MG63 (cell line): ENCODE results near the gene PGD. TPM values are rescaled to one million over a fixed set of nuclear protein-coding genes. Genes with fewer than 3 reads are reported as not detected.
"Not testable (repeated sequence)": the region's sequence is repeated elsewhere in the genome, so short reads cannot be mapped to it uniquely, and the experiment has no call there.

Experiments used
- DNase-seq: peaks from one replicate; pipeline ENCODE4 v3.0.0-alpha.2; 2020
- H3K27me3 ChIP-seq: fragments of 250-450 bp; sonication (Bioruptor Pico); 2 replicates; pipeline ENCODE4 v1.5.1; 2020; ENCODE audit warnings: mild to moderate bottlenecking, moderate library complexity
- H3K36me3 ChIP-seq: fragments of 250-450 bp; sonication (Bioruptor Pico); 2 replicates; pipeline ENCODE4 v1.5.1; 2020; ENCODE audit warnings: mild to moderate bottlenecking, moderate library complexity
- H3K4me3 ChIP-seq: fragments of 250-450 bp; sonication (Bioruptor Pico); 2 replicates; pipeline ENCODE4 v1.5.1; 2020; ENCODE audit warnings: mild to moderate bottlenecking, moderate library complexity
- H3K9me3 ChIP-seq: fragments of 250-450 bp; sonication (Bioruptor Pico); 2 replicates; pipeline ENCODE4 v1.5.1; 2020; ENCODE audit warnings: mild to moderate bottlenecking, moderate library complexity
- total RNA-seq: library from RNA; depleted of rRNA; stranded (reverse); fragments of >200 nt; shearing (Covaris generic); gene quantifications from 2 replicates; pipeline ENCODE4 v1.2.3, GENCODE V29; 2014; ENCODE audit warnings: low replicate concordance; rRNA removed

Gene PGD
- 146 and 182 TPM in 2 replicates for total RNA-seq

DNA sequence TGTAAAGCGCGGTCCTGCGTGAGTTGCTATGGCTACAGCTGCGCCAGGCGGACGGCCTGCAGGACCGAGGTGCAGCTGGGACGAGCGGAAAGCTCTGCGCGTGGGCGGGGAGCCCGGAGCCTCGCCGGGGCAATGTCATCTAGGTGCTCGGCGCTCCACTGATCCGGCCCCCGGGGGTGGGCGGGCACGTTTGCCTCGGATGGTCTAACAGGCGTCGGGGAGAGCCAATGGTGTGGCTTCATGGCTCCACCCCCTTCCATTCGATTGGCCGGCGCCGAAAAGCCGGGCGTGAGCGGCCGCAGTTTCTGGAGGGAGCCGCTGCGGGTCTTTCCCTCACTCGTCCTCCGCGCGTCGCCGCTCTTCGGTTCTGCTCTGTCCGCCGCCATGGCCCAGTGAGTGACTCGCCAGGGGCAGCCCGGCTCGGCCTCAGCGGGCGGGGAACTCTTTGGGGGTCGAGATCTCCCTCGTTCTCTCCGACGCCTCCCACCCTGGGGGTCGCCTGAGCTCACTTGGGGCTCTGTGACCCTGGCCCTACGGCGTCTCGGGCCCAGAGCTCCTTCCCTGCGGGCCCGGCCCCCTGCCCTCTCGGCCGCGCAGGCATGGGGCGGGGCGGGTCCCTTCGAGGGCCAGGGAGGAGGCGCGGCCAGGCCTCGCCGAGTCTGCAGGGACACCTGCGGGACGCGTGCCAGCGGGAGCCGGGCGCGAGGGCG lies at the start of gene PGD:
Gene PGD, plus strand, starts transcription at position 331 of the 710 bp plus-strand sequence. Its CDS starts 54 bp downstream, at position 385.
- Histone ChIP-seq H3K36me3 (peaks cover 22% of the 10 kb centered on the region), H3K9me3 (peaks cover 4% of the 10 kb centered on the region), H3K4me3 (peak within 1 kb of the TSS; percentile 89), H3K27me3 (no peaks in the 10 kb centered on the region)
- peak; percentile 99 for DNase-seq

DNA sequence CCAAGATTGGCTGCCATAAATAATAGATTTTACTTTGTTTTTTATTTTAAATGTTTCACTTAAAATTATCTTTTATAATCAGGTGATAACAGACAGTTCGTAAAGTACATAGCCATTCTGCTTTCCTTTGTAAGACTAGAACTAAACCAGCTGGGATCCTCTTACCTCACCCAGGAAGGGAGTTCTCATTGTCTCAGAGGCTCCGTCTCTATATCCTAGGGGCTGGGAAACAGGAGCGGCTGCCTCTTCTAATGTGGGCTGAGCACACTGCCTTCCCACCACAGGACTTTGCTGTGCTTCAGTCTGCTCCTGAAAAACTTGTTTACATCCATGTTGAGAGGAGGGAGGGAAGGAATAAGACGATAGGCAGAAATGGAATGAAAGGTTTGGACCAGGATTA lies 45.6 kb upstream of the PGD start:
- Histone ChIP-seq H3K27me3 (no peaks in the 10 kb centered on the region), H3K36me3 (no peaks in the 10 kb centered on the region), H3K4me3 (no peak overlapping the region), H3K9me3 (no peaks in the 10 kb centered on the region)
- DNase-seq, result no peak

DNA sequence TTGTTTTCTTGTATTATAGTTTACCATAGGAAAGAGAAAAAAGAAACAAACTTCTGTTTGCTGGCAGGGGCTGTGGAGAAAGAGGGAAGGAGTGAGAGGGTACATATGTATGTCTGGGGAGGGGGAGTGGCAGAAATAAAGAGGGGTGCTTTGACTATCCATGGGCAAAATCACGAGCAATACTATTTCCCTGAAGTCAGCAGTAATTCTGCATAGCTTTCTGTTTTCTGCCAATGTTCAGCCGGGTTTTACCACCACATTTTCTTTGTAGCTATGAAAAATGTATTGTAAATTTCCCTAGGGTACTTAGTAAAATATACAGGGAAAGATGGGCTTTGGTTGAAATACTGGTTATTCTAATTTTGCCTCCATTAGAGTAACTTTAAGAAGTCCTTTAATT lies 45.2 kb upstream of the PGD start:
- Histone ChIP-seq H3K27me3 (no peaks in the 10 kb centered on the region), H3K36me3 (no peaks in the 10 kb centered on the region), H3K4me3 (no peak overlapping the region), H3K9me3 (no peaks in the 10 kb centered on the region)
- no peak for DNase-seq

DNA sequence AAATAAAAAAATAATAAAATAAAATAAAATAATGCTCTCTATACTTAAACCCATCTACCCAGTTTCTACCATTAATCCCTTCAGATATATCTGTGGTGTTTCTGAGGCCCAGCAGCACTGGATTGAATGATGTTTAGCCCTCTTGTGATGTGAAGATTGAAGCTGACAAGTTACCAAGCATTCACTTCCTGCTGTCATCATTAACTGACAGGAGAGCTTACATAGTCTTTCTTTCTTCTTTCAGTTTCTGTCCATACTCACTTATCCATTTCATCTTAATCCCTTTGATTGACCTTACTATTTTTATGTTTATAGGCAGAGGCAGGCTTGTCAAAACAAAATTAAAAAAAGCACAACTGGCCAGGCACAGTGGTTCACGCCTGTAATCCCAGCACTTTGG lies 38.8 kb upstream of the PGD start:
- H3K27me3 ChIP-seq, result no peaks in the 10 kb centered on the region
- H3K4me3 ChIP-seq, result no peak overlapping the region
- H3K36me3 ChIP-seq, result no peaks in the 10 kb centered on the region
- H3K9me3 ChIP-seq, result no peaks in the 10 kb centered on the region
- DNase-seq, result no peak

DNA sequence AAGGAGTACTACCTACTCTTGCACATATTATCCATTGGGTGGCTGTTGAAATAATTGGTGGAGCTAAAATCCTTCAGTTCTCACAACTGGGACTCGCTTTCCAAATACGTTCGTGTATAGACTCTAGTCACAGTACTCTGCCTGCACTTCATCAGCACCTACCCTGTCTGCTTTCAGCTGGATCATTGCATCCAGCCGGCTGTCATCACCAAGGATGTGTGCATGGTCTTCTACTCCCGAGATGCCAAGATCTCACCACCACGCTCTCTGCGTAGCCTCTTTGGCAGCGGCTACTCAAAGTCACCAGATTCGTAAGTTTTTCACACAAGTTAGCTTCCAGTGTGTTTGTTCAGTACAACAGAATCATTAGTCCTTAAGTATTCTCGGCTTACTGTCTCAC lies 37.3 kb upstream of the PGD start:
- H3K27me3 ChIP-seq, result no peaks in the 10 kb centered on the region
- no peak overlapping the region for H3K4me3 ChIP-seq
- no peak for DNase-seq
- no peaks in the 10 kb centered on the region for H3K9me3 ChIP-seq
- H3K36me3 ChIP-seq, result no peaks in the 10 kb centered on the region

DNA sequence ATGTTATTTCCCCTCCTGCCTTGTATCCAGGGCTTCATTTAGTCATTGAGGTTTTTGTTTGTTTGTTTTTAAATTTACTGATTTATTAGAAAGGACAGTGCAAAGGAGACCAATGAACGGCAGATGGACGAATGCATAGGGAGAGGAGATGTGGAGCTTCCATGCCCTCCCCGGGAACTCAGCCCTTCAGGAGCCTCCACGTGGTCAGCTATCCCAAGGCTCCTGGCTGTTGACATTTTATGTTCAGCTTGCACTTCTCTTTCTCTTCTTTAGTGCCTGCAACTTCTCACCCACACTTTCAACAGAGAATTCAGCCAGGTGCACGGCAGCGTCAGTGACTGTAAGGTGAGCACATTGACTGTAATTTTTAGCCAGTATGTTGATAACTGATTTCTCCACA lies 30.7 kb upstream of the PGD start:
- DNase-seq, result no peak
- H3K36me3 ChIP-seq, result no peaks in the 10 kb centered on the region
- no peaks in the 10 kb centered on the region for H3K9me3 ChIP-seq
- H3K4me3 ChIP-seq, result no peak overlapping the region
- no peaks in the 10 kb centered on the region for H3K27me3 ChIP-seq

DNA sequence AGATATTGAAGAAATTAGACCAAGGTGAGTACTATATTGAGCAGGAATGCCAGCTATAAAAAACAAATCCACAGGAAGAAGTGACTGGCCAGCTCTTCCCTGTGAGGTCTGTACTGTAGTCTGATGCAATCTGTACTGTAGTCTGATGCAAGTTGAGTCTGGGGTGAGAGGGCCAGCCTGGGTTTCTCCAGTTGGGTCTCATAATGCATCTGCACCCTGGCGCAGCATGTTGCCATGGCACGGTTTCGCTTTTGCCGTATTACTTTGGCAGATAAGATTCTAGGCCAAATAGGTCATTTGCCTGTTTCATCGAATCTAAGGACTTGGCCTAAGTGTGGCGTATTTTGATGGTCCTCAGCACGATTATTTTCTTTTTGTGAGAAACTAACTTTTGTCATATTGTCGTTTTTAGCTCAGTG lies 24.4 kb upstream of the PGD start:
- no peaks in the 10 kb centered on the region for H3K9me3 ChIP-seq
- peaks cover 4% of the 10 kb centered on the region for H3K36me3 ChIP-seq
- no peak for DNase-seq
- no peaks in the 10 kb centered on the region for H3K27me3 ChIP-seq
- H3K4me3 ChIP-seq, result no peak overlapping the region

- H3K36me3 ChIP-seq, H3K9me3 ChIP-seq, H3K27me3 ChIP-seq, H3K4me3 ChIP-seq: not testable (repeated sequence)
- peak; percentile 69 for DNase-seq
Observed at GRCh38 chr1:10377365-10378029, 21.4 kb upstream of the PGD start.

- H3K4me3 ChIP-seq, result no peak overlapping the region
- H3K9me3 ChIP-seq, result no peaks in the 10 kb centered on the region
- no peak for DNase-seq
Observed at GRCh38 chr1:10378081-10378841, 20.6 kb upstream of the PGD start.

DNA sequence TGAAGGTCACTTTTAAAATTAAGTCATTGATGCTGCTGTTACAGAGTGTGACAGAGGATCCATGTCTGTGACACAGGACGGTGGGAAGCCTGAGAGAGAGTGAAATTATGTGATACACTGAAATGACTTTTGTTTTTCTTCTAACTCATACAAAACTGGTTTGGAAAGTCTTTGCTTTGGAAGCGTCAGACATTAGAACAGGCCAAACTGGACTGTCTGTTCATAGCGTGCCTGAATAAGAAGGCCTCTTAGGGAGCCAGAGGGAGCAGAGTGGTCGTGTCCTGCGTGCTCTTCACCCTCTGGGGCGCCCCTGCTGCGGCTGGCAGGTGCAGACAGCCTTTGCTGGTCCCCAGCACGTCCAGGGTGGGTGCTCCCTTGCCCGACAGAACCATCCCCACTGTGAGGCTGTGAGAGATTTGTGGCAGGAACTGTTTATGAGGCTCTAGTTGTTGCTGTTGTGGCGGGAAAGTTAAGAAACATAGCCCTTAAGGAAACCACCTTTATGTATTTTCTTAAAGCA lies 19.7 kb upstream of the PGD start:
- H3K4me3 ChIP-seq, result no peak overlapping the region

More at GRCh38 chr1:10378081-10378841, 20.6 kb upstream of the PGD start:
- peaks cover 4% of the 10 kb centered on the region for H3K36me3 ChIP-seq
- no peaks in the 10 kb centered on the region for H3K27me3 ChIP-seq

GRCh38 chr1:10379676-10380075 lies 19.2 kb upstream of the PGD start:
- Histone ChIP-seq H3K36me3 (peaks cover 4% of the 10 kb centered on the region), H3K4me3 (no peak overlapping the region), H3K27me3 (no peaks in the 10 kb centered on the region), H3K9me3 (no peaks in the 10 kb centered on the region)
- DNase-seq, result no peak

More for the DNA sequence above, 19.7 kb upstream of the PGD start:
- H3K9me3 ChIP-seq, result no peaks in the 10 kb centered on the region
- H3K27me3 ChIP-seq, result no peaks in the 10 kb centered on the region
- no peak for DNase-seq
- H3K36me3 ChIP-seq, result peaks cover 4% of the 10 kb centered on the region

- H3K4me3 ChIP-seq, result no peak overlapping the region
- peak; percentile 77 for DNase-seq
Observed at GRCh38 chr1:10380594-10381275, 18.1 kb upstream of the PGD start.

DNA sequence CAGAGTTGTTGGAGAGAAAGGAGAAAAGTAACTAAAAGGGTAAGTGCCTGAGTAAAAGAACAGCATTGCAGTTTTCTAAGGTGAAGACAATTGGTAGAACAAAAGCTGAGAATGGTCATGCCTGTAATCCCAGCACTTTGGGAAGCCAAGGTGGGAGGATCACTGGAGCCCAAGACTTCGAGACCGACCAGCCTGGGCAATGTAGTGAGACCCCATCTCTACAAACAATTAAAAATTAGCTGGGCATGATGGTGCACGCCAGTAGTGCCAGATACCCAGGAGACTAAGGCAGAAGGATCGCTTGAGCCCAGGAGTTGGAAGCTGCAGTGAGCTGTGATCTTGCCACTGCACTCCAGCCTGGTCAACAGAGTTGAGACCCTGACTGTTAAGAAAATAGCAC lies 15.2 kb upstream of the PGD start:
- no peak overlapping the region for H3K4me3 ChIP-seq
- H3K9me3 ChIP-seq, result no peaks in the 10 kb centered on the region
- H3K27me3 ChIP-seq, result no peaks in the 10 kb centered on the region
- no peak for DNase-seq
- H3K36me3 ChIP-seq, result no peaks in the 10 kb centered on the region; the same call in 1 of the 2 replicates

More at GRCh38 chr1:10380594-10381275, 18.1 kb upstream of the PGD start:
- Histone ChIP-seq H3K9me3 (no peaks in the 10 kb centered on the region), H3K36me3 (peaks cover 2% of the 10 kb centered on the region), H3K27me3 (no peaks in the 10 kb centered on the region)

DNA sequence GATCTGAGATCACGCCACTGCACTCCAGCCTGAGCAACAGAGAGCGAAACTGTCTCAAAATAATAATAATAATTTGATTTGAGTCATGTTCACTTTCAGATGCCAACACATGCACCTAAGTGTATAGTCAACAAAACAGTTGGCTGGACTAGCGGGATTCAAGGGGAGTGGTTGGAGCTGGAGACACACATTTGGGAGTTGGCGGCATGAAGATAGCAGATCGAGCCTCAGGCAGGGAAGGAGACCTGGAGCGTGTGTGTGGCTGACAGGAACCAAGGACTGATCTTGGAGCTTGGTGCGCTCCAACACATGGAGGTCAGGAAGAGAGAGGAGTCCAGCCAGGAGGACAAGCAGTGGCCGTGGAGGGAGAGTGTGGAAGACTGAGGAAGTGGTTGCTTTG lies 14.6 kb upstream of the PGD start:
- H3K27me3 ChIP-seq, result no peaks in the 10 kb centered on the region
- H3K36me3 ChIP-seq, result no peaks in the 10 kb centered on the region; the same call in 1 of the 2 replicates
- DNase-seq, result no peak
- H3K4me3 ChIP-seq, result no peak overlapping the region
- H3K9me3 ChIP-seq, result no peaks in the 10 kb centered on the region

GRCh38 chr1:10386761-10387676 lies 11.8 kb upstream of the PGD start:
- no peak for DNase-seq
- Histone ChIP-seq H3K27me3 (no peaks in the 10 kb centered on the region), H3K4me3 (no peak overlapping the region), H3K9me3 (no peaks in the 10 kb centered on the region), H3K36me3 (no peaks in the 10 kb centered on the region)
